HEK293 (cell line): ENCODE measurements around the gene ITK.

Experiments
- CTCF ChIA-PET: fragments of 350-600 bp; formaldehyde crosslinking; extraction: SDS; loops from one replicate; lab custom pipeline; 2021; ENCODE audit warnings: antibody characterized with exemption; lab: Yijun Ruan, JAX
- POLR2A ChIA-PET: fragments of 300-600 bp; formaldehyde crosslinking; extraction: SDS; loops from one replicate; lab custom pipeline; 2020; ENCODE audit warnings: antibody characterized with exemption, inconsistent platforms; lab: Yijun Ruan, JAX
- H3K27ac ChIP-seq: fragments of 200-500 bp; sonication (Bioruptor generic); 2 replicates; pipeline ENCODE4 v1.5.1; 2014; ENCODE audit warnings: low read depth, low read length, control low read depth, inconsistent platforms; ENCODE audit errors: extremely low read depth
- H3K36me3 ChIP-seq, 2 experiments: fragments of 200-500 bp in 1 of 2; sonication (Bioruptor generic) in 1 of 2; 1 replicate in 1 of 2; 2 replicates in 1 of 2; pipeline ENCODE4 v1.5.1; 2014 to 2017; ENCODE audit warnings: inconsistent platforms in 2 of 2, low read length in 2 of 2; ENCODE audit not compliant: control insufficient read depth in 2 of 2, insufficient read depth in 1 of 2
- H3K4me1 ChIP-seq: fragments of 200-500 bp; sonication (Bioruptor generic); 2 replicates; pipeline ENCODE4 v1.5.1; 2014; ENCODE audit warnings: mild to moderate bottlenecking, low read length, inconsistent platforms; ENCODE audit not compliant: control insufficient read depth, insufficient read depth
- H3K4me3 ChIP-seq: 2 replicates; pipeline ENCODE4 v1.5.1; 2011; ENCODE audit warnings: low read depth, mild to moderate bottlenecking, control low read depth, low read length, moderate library complexity
- H3K9me3 ChIP-seq: fragments of 200-500 bp; sonication (Bioruptor generic); 2 replicates; pipeline ENCODE4 v1.5.1; 2014; ENCODE audit warnings: low read depth, low read length, inconsistent platforms; ENCODE audit not compliant: control insufficient read depth, insufficient read depth
- GFI1B ChIP-seq: fragments of 450-650 bp; formaldehyde crosslinking; IDR thresholded peaks from 2 replicates; pipeline ENCODE4 v1.5.1; 2016; ENCODE audit warnings: missing biosample characterization, missing genetic modification characterization
- GLI2 ChIP-seq: fragments of 450-650 bp; formaldehyde crosslinking; IDR thresholded peaks from 2 replicates; pipeline ENCODE4; 2017; ENCODE audit warnings: missing biosample characterization, missing genetic modification characterization, low read depth, borderline replicate concordance
- GLIS1 ChIP-seq: fragments of 450-650 bp; formaldehyde crosslinking; IDR thresholded peaks from 2 replicates; pipeline ENCODE4 v1.5.1; 2016; ENCODE audit warnings: missing biosample characterization, missing genetic modification characterization
- KLF8 ChIP-seq: fragments of 450-650 bp; formaldehyde crosslinking; IDR thresholded peaks from 2 replicates; pipeline ENCODE4 v1.5.1; 2016; ENCODE audit warnings: missing biosample characterization, missing genetic modification characterization
- SCRT1 ChIP-seq: fragments of 450-650 bp; formaldehyde crosslinking; IDR thresholded peaks from 2 replicates; pipeline ENCODE4 v1.5.1; 2016; ENCODE audit warnings: missing biosample characterization, missing genetic modification characterization, borderline replicate concordance
- ZBTB1 ChIP-seq: fragments of 450-650 bp; formaldehyde crosslinking; IDR thresholded peaks from 2 replicates; pipeline ENCODE4 v1.5.1; 2016; ENCODE audit warnings: missing biosample characterization, missing genetic modification characterization
- ZBTB21 ChIP-seq: fragments of 450-650 bp; formaldehyde crosslinking; IDR thresholded peaks from 2 replicates; pipeline ENCODE4 v1.5.1; 2017; ENCODE audit warnings: missing biosample characterization, missing genetic modification characterization
- ZIC2 ChIP-seq: fragments of 450-650 bp; formaldehyde crosslinking; IDR thresholded peaks from 2 replicates; pipeline ENCODE4 v1.5.1; 2016; ENCODE audit warnings: missing biosample characterization, missing genetic modification characterization
- ZNF114 ChIP-seq: fragments of 450-650 bp; formaldehyde crosslinking; IDR thresholded peaks from 2 replicates; pipeline ENCODE4 v1.5.0; 2017; ENCODE audit warnings: missing biosample characterization, missing genetic modification characterization
- ZNF146 ChIP-seq: fragments of 450-650 bp; formaldehyde crosslinking; IDR thresholded peaks from 2 replicates; pipeline ENCODE4 v1.5.1; 2016; ENCODE audit warnings: missing biosample characterization, missing genetic modification characterization
- ZNF211 ChIP-seq: fragments of 450-650 bp; formaldehyde crosslinking; IDR thresholded peaks from 2 replicates; pipeline ENCODE4 v1.5.1; 2016; ENCODE audit warnings: low read depth, missing biosample characterization, missing genetic modification characterization
- ZNF292 ChIP-seq: fragments of 450-650 bp; formaldehyde crosslinking; IDR thresholded peaks from 2 replicates; pipeline ENCODE4 v1.5.1; 2016; ENCODE audit warnings: low read depth, missing biosample characterization, missing genetic modification characterization, borderline replicate concordance
- ZNF366 ChIP-seq: fragments of 450-650 bp; formaldehyde crosslinking; conservative IDR thresholded peaks from 2 replicates; pipeline ENCODE4 v1.5.1; 2016; ENCODE audit warnings: missing biosample characterization, missing genetic modification characterization
- ZNF610 ChIP-seq: fragments of 450-650 bp; formaldehyde crosslinking; IDR thresholded peaks from 2 replicates; pipeline ENCODE4 v1.5.1; 2016; ENCODE audit warnings: missing biosample characterization, missing genetic modification characterization, borderline replicate concordance
- ZNF621 ChIP-seq: fragments of 450-650 bp; formaldehyde crosslinking; IDR thresholded peaks from 2 replicates; pipeline ENCODE4 v1.5.1; 2017; ENCODE audit warnings: missing biosample characterization, missing genetic modification characterization
- ZNF626 ChIP-seq: fragments of 450-650 bp; sonication (Bioruptor Pico); formaldehyde crosslinking; IDR thresholded peaks from 2 replicates; pipeline ENCODE4 v1.5.1; 2018; ENCODE audit warnings: missing biosample characterization, missing genetic modification characterization, inconsistent platforms
- ZNF664 ChIP-seq: fragments of 450-650 bp; formaldehyde crosslinking; IDR thresholded peaks from 2 replicates; pipeline ENCODE4 v1.5.1; 2016; ENCODE audit warnings: missing biosample characterization, missing genetic modification characterization
- ZNF707 ChIP-seq: fragments of 450-650 bp; formaldehyde crosslinking; IDR thresholded peaks from 2 replicates; pipeline ENCODE4 v1.5.1; 2016; ENCODE audit warnings: missing biosample characterization, missing genetic modification characterization
- ZNF843 ChIP-seq: fragments of 450-650 bp; formaldehyde crosslinking; IDR thresholded peaks from 2 replicates; pipeline ENCODE4 v1.5.1; 2016; ENCODE audit warnings: missing biosample characterization, missing genetic modification characterization
- TF ChIP-seq, protein P1 (sequence below): fragments of 450-650 bp; formaldehyde crosslinking; IDR thresholded peaks from 2 replicates; pipeline ENCODE4 v1.5.1; 2016; ENCODE audit warnings: missing biosample characterization, missing genetic modification characterization
- TF ChIP-seq, protein P2 (sequence below): fragments of 450-650 bp; formaldehyde crosslinking; IDR thresholded peaks from 2 replicates; pipeline ENCODE4 v1.5.0; 2017; ENCODE audit warnings: missing biosample characterization, missing genetic modification characterization, borderline replicate concordance

Gene ITK

DNA sequence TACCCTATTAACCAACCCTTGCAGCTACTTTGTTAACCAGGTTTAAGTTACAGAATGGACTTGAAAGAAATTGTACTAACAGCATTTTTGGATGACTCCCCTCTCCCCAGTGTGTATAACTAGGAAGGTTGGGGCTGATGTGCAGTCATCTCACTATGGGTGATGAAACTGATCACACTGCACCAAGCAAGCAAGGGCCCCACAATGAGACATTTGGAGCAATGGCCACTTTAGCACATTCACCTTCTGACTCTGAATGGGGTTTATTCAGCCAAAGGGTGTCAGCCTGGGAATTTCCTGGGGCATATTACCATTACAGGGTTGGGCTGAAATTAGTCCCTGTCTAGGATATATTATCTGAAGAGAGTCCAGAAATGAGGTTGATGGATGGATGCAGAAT is 66.6 kb downstream of the ITK start (continued):
- TF ChIP-seq, protein P1, sequence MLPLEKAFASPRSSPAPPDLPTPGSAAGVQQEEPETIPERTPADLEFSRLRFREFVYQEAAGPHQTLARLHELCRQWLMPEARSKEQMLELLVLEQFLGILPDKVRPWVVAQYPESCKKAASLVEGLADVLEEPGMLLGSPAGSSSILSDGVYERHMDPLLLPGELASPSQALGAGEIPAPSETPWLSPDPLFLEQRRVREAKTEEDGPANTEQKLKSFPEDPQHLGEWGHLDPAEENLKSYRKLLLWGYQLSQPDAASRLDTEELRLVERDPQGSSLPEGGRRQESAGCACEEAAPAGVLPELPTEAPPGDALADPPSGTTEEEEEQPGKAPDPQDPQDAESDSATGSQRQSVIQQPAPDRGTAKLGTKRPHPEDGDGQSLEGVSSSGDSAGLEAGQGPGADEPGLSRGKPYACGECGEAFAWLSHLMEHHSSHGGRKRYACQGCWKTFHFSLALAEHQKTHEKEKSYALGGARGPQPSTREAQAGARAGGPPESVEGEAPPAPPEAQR (tag by site-specific recombination), result no peak
- TF ChIP-seq ZNF114 (tag by site-specific recombination) (no peak), GLIS1 (no peak), ZIC2 (tag by site-specific recombination) (no peak)

GRCh38 chr5:157248821-157249470 is 68.3 kb downstream of the ITK start:
- POLR2A ChIA-PET, result no interaction called here
- Histone ChIP-seq H3K4me3 (no peak overlapping the region), H3K4me1 (peaks cover 6% of the 10 kb centered on the region; the same call in 1 of the 2 replicates), H3K9me3 (no peaks in the 10 kb centered on the region), H3K36me3 (no peaks in the 10 kb centered on the region), H3K27ac (no peak overlapping the region)
- CTCF ChIA-PET, result interaction anchor here (0.6 to 1.5 kb wide), 3 partner anchors 38 to 103 kb away, joined by 3 to 4 read pairs (median 4); no protein-coding TSS in a partner anchor
- TF ChIP-seq GFI1B (no peak), ZBTB1 (tag by site-specific recombination) (no peak), ZNF707 (no peak), KLF8 (tag by site-specific recombination) (no peak), ZNF610 (no peak), ZNF146 (no peak), ZBTB21 (tag by site-specific recombination) (no peak), ZNF621 (no peak), ZNF211 (tag by site-specific recombination) (no peak), ZNF292 (tag by site-specific recombination) (no peak), ZNF626 (no peak), GLI2 (tag by site-specific recombination) (no peak), ZNF664 (tag by site-specific recombination) (no peak)
- TF ChIP-seq, protein P2, sequence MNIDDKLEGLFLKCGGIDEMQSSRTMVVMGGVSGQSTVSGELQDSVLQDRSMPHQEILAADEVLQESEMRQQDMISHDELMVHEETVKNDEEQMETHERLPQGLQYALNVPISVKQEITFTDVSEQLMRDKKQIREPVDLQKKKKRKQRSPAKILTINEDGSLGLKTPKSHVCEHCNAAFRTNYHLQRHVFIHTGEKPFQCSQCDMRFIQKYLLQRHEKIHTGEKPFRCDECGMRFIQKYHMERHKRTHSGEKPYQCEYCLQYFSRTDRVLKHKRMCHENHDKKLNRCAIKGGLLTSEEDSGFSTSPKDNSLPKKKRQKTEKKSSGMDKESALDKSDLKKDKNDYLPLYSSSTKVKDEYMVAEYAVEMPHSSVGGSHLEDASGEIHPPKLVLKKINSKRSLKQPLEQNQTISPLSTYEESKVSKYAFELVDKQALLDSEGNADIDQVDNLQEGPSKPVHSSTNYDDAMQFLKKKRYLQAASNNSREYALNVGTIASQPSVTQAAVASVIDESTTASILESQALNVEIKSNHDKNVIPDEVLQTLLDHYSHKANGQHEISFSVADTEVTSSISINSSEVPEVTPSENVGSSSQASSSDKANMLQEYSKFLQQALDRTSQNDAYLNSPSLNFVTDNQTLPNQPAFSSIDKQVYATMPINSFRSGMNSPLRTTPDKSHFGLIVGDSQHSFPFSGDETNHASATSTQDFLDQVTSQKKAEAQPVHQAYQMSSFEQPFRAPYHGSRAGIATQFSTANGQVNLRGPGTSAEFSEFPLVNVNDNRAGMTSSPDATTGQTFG (tag by site-specific recombination), result no peak

DNA sequence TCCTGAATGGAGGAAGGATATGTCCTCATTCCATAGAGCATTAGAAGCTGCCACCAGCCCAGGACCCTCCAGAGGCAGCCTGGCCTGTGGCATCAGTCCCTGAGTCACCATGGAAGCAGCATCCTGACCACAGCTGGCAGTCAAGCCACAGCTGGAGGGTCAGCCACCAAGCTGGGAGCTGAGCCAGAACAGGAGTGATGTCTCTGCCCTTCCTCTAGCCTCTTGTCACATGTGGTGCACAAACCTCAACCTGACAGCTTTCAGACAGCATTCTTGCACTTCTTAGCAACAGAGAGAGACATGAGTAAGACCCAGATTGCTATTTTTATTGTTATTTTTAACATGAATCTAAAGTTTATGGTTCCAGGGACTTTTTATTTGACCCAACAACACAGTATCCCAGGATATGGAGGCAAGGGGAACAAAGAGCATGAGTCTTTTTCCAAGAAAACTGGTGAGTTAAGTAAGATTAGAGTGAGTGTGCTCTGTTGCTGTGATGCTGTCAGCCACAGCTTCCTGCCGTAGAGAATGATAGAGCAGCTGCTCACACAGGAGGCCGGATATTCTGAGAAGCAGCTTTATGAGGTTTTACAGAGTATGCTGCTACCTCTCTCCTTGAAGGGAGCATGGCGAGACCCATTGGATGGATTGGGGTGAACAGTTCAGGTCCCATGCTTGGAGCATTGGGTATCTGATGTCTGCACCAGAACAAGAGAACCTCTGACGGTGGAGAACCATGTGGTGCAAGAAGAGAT is 72.2 kb downstream of the ITK start:
- ChIA-PET POLR2A (no interaction called here), CTCF (interaction anchor here (0.6 to 3.1 kb wide), 34 partner anchors 8 to 985 kb away, joined by 3 to 35 read pairs (median 4); partner anchors contain the start of genes HAVCR2, LSM11 and MED7)
- no peaks in the 10 kb centered on the region for H3K4me1 ChIP-seq
- TF ChIP-seq ZNF366 (tag by site-specific recombination), result no peak
- no peak for TF ChIP-seq SCRT1
- TF ChIP-seq ZNF843 (tag by site-specific recombination), result no peak
- no peak overlapping the region for H3K27ac ChIP-seq
- H3K9me3 ChIP-seq, result no peaks in the 10 kb centered on the region
- H3K36me3 ChIP-seq, result no peaks in the 10 kb centered on the region
- no peak overlapping the region for H3K4me3 ChIP-seq
